Peyer's patch (tissue), 4 donors: ENCODE measurements around the gene NOXA1.
"Not testable (repeated sequence)": the region's sequence is repeated elsewhere in the genome, so short reads cannot be mapped to it uniquely, and the experiment has no call there.

Experiments
- CTCF ChIP-seq, 6 experiments: fragments of 450-650 bp in 4 of 6; fragments of 200-600 bp in 2 of 6; sonication (generic) in 1 of 6; IDR thresholded peaks; one replicate each; pipeline ENCODE4 v1.5.1; 2017 to 2019; ENCODE audit warnings: antibody characterized with exemption in 6 of 6, mild to moderate bottlenecking in 3 of 6, moderate library complexity in 1 of 6
- POLR2A ChIP-seq, 2 donors: fragments of 450-650 bp; IDR thresholded peaks; one replicate each; pipeline ENCODE4 v1.5.1; 2017; ENCODE audit warnings: antibody characterized with exemption in 2 of 2, mild to moderate bottlenecking in 2 of 2, moderate library complexity in 2 of 2

- TF ChIP-seq CTCF, POLR2A (IDR thresholded peaks at IDR 0.05): not testable (repeated sequence)
Measured at GRCh38 chr9:137386507-137387113, 36.6 kb upstream of the NOXA1 start.
